Testis (tissue), 2 donors: Measurements from ENCODE around the gene STK17A.

Experiments used
- POLR2A ChIP-seq: fragments of 450-650 bp; IDR thresholded peaks from one replicate; pipeline ENCODE4 v1.6.1; 2017; ENCODE audit warnings: antibody characterized with exemption, mild to moderate bottlenecking, moderate library complexity
- TF ChIP-seq, protein P1 (sequence below), 3 experiments: fragments of 450-650 bp in 2 of 3; fragments of 200-600 bp in 1 of 3; sonication (generic) in 1 of 3; IDR thresholded peaks; one replicate each; pipeline ENCODE4 v1.5.1; 2016 to 2019; ENCODE audit warnings: antibody characterized with exemption in 3 of 3, mild to moderate bottlenecking in 2 of 3, moderate library complexity in 1 of 3

DNA sequence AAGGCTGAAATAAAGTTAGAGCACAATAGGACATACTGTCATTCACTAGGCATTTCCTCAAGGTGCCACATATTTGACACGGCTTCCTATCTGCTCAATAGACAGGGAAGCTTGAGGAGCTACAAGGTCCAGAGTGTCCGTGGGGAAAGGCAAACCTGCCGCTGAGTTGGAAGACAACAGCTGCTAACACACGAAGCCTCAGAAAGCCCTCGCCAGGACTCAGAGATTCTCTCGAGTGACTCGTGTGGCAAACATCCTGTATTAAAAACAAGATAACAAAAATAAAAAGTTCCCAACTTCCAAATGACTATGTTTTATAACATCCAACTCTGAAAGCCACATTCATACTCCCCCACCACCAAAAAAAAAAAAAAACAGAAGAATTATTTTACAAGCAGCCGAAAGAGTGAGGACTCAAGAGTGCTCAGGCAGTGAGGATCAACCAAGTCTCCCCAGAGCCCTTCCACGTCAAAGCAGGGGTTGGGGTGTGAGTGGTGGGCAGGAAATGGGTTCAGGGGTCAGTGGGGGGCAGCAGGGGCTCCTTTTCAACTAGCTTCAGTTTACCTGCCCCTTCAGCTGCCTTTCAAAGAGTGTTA, 67.6 kb downstream of the STK17A start:
- TF ChIP-seq, protein P1, sequence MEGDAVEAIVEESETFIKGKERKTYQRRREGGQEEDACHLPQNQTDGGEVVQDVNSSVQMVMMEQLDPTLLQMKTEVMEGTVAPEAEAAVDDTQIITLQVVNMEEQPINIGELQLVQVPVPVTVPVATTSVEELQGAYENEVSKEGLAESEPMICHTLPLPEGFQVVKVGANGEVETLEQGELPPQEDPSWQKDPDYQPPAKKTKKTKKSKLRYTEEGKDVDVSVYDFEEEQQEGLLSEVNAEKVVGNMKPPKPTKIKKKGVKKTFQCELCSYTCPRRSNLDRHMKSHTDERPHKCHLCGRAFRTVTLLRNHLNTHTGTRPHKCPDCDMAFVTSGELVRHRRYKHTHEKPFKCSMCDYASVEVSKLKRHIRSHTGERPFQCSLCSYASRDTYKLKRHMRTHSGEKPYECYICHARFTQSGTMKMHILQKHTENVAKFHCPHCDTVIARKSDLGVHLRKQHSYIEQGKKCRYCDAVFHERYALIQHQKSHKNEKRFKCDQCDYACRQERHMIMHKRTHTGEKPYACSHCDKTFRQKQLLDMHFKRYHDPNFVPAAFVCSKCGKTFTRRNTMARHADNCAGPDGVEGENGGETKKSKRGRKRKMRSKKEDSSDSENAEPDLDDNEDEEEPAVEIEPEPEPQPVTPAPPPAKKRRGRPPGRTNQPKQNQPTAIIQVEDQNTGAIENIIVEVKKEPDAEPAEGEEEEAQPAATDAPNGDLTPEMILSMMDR (IDR thresholded peaks at IDR 0.05), result no peak
- no peak for TF ChIP-seq POLR2A
